ENCODE results near the gene COL8A1. TPM values are rescaled to one million over a fixed set of nuclear protein-coding genes. Genes with fewer than 3 reads are reported as not detected.
A peak's percentile ranks its signal among the peaks of the same experiment; 100 is the strongest.

COL8A1 gene
- total and polyA plus RNA-seq, 10 of the 15 experiments (the other 5 are each of a cell fraction or from before 2014, with no cell fraction given) = 0.04 to 0.73 (median 0.10) TPM; not detected in 5

DNA sequence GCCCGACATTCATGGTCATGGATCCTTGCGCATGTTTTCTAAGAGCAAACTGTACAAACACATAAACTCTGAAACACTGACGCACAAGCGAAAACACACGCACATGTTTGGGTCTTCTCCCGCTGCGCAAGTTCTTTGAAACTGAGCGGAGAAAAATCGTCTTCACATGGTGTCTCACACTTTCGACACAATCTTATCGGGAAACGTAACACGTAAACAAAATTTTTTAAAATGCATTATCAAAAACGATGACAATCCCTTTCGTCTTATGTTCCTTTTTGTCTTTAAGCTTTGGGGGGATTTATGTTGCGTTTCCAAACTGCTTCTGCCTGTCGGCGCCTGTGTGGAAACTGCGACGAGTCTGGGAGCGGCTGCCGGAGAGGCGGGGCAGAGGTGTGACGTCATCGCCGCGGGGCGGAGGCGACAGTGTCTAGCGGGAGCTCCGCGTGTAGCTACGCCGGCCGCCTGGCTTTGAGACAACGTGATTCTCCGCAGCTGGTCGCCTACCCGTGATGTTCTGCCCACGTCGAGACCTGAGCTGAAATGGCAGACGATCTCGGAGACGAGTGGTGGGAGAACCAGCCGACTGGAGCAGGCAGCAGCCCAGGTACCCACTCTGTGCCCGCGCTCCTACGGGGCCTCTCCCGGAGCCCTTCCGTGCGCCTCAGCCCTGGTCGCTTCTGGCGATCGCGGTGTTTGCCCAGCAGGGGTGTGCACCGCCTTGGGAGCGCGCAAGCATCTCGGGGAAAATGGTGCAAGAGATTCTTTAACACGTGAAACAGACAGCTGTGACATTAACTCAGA is 179.2 kb downstream of the COL8A1 start, which contains the start of gene CMSS1 (continued):
- TF ChIP-seq, protein P1, sequence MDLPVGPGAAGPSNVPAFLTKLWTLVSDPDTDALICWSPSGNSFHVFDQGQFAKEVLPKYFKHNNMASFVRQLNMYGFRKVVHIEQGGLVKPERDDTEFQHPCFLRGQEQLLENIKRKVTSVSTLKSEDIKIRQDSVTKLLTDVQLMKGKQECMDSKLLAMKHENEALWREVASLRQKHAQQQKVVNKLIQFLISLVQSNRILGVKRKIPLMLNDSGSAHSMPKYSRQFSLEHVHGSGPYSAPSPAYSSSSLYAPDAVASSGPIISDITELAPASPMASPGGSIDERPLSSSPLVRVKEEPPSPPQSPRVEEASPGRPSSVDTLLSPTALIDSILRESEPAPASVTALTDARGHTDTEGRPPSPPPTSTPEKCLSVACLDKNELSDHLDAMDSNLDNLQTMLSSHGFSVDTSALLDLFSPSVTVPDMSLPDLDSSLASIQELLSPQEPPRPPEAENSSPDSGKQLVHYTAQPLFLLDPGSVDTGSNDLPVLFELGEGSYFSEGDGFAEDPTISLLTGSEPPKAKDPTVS (IDR thresholded peaks at IDR 0.05; ENCODE audit: low read depth, low read length) = no peak; the same call in 1 of the 2 replicates
- TF ChIP-seq, protein P2, sequence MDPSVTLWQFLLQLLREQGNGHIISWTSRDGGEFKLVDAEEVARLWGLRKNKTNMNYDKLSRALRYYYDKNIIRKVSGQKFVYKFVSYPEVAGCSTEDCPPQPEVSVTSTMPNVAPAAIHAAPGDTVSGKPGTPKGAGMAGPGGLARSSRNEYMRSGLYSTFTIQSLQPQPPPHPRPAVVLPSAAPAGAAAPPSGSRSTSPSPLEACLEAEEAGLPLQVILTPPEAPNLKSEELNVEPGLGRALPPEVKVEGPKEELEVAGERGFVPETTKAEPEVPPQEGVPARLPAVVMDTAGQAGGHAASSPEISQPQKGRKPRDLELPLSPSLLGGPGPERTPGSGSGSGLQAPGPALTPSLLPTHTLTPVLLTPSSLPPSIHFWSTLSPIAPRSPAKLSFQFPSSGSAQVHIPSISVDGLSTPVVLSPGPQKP (IDR thresholded peaks at IDR 0.05; ENCODE audit: low read depth, low read length) = peak; percentile 38; the same call in 1 of the 2 replicates
- peak; percentile 86; the same call in 1 of the 2 replicates for TF ChIP-seq PML (IDR thresholded peaks at IDR 0.05; ENCODE audit: low read length)
- TF ChIP-seq DPF2 (IDR thresholded peaks at IDR 0.05) = peak; percentile 46; the same call in 1 of the 2 replicates
- TF ChIP-seq PAX8 (IDR thresholded peaks at IDR 0.05) = no peak
- TF ChIP-seq SRF (IDR thresholded peaks at IDR 0.05; ENCODE audit: low read depth in 2 of 2, low read length in 2 of 2) = no peak
- TF ChIP-seq SREBF2 (IDR thresholded peaks at IDR 0.05; ENCODE audit: low read length) = no peak
- TF ChIP-seq YY1 (IDR thresholded peaks at IDR 0.05; ENCODE audit: low read depth, low read length) = peak; percentile 9; the same call in 1 of the 2 replicates
- TF ChIP-seq, protein P3, sequence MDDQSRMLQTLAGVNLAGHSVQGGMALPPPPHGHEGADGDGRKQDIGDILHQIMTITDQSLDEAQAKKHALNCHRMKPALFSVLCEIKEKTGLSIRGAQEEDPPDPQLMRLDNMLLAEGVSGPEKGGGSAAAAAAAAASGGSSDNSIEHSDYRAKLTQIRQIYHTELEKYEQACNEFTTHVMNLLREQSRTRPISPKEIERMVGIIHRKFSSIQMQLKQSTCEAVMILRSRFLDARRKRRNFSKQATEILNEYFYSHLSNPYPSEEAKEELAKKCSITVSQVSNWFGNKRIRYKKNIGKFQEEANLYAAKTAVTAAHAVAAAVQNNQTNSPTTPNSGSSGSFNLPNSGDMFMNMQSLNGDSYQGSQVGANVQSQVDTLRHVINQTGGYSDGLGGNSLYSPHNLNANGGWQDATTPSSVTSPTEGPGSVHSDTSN (IDR thresholded peaks at IDR 0.05; ENCODE audit: insufficient replicate concordance, low read depth, low read length) = no peak
- 0 out of 2 replicates have a peak, but pooled peaks have one; percentile 50 for TF ChIP-seq GABPA (IDR thresholded peaks at IDR 0.05; ENCODE audit: low read depth)
- TF ChIP-seq, protein P4, sequence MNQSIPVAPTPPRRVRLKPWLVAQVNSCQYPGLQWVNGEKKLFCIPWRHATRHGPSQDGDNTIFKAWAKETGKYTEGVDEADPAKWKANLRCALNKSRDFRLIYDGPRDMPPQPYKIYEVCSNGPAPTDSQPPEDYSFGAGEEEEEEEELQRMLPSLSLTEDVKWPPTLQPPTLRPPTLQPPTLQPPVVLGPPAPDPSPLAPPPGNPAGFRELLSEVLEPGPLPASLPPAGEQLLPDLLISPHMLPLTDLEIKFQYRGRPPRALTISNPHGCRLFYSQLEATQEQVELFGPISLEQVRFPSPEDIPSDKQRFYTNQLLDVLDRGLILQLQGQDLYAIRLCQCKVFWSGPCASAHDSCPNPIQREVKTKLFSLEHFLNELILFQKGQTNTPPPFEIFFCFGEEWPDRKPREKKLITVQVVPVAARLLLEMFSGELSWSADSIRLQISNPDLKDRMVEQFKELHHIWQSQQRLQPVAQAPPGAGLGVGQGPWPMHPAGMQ (IDR thresholded peaks at IDR 0.05; ENCODE audit: borderline replicate concordance) = no peak
- TF ChIP-seq ZNF384 (IDR thresholded peaks at IDR 0.05; ENCODE audit: borderline replicate concordance, low read depth, low read length) = no peak
- TF ChIP-seq ESRRA (IDR thresholded peaks at IDR 0.05; ENCODE audit: low read length) = no peak
- TF ChIP-seq EP300 (IDR thresholded peaks at IDR 0.05; ENCODE audit: borderline replicate concordance in 1 of 2, control insufficient read depth in 1 of 2, low read depth in 2 of 2, low read length in 2 of 2) = peak in 1 of 2 experiments; percentile 98; a peak in 2 of 4 replicates
- TF ChIP-seq KLF5 (IDR thresholded peaks at IDR 0.05; ENCODE audit: partially characterized antibody) = peak; percentile 62
- TF ChIP-seq FOXK2 (IDR thresholded peaks at IDR 0.05) = peak; percentile 72
- TF ChIP-seq MYC (IDR thresholded peaks at IDR 0.05; ENCODE audit: insufficient read depth, insufficient read length, insufficient replicate concordance, low read length, severe bottlenecking) = peak; percentile 83
- no peak for TF ChIP-seq ZNF274 (IDR thresholded peaks at IDR 0.05; ENCODE audit: insufficient read depth, insufficient read length)
- TF ChIP-seq BMI1 (IDR thresholded peaks at IDR 0.05; ENCODE audit: borderline replicate concordance) = no peak
- peak; percentile 100 for TF ChIP-seq MXI1 (IDR thresholded peaks at IDR 0.05; ENCODE audit: low read depth, low read length)
- TF ChIP-seq IKZF1 (conservative IDR thresholded peaks at IDR 0.05) = peak; percentile 83
- peak; percentile 71; the same call in 1 of the 2 replicates for TF ChIP-seq FOXM1 (IDR thresholded peaks at IDR 0.05; ENCODE audit: low read depth, low read length)
- TF ChIP-seq, protein P5, sequence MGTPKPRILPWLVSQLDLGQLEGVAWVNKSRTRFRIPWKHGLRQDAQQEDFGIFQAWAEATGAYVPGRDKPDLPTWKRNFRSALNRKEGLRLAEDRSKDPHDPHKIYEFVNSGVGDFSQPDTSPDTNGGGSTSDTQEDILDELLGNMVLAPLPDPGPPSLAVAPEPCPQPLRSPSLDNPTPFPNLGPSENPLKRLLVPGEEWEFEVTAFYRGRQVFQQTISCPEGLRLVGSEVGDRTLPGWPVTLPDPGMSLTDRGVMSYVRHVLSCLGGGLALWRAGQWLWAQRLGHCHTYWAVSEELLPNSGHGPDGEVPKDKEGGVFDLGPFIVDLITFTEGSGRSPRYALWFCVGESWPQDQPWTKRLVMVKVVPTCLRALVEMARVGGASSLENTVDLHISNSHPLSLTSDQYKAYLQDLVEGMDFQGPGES (IDR thresholded peaks at IDR 0.05) = no peak
- no peak for TF ChIP-seq CEBPB (IDR thresholded peaks at IDR 0.05; ENCODE audit: borderline replicate concordance in 1 of 2, low read depth in 2 of 2, low read length in 2 of 2)

Measured in GM12878 (cell line).